GM12878 (cell line): ENCODE measurements around the gene CPNE6.

Source experiments
- BCL3 ChIP-seq: IDR thresholded peaks from 2 replicates; pipeline ENCODE4 v1.6.1; 2011; ENCODE audit warnings: borderline replicate concordance, low read depth, mild to moderate bottlenecking, moderate library complexity, low read length; ENCODE audit not compliant: insufficient read depth, poor library complexity, severe bottlenecking
- BRCA1 ChIP-seq: IDR thresholded peaks from 2 replicates; pipeline ENCODE4 v1.6.1; 2011; ENCODE audit warnings: low read depth, low read length, improper control_type of control experiment
- CBX5 ChIP-seq: sonication (generic); IDR thresholded peaks from 2 replicates; pipeline ENCODE4 v1.6.1; 2016; ENCODE audit warnings: low read depth, moderate library complexity, mild to moderate bottlenecking, inconsistent platforms
- CTCF ChIP-seq, 3 experiments: IDR thresholded peaks in 2 of 3; conservative IDR thresholded peaks in 1 of 3; 2 replicates each; pipeline ENCODE4 v1.5.1; 2011; ENCODE audit warnings: low read depth in 3 of 3, low read length in 3 of 3, mild to moderate bottlenecking in 3 of 3, control low read depth in 2 of 3, moderate library complexity in 2 of 3, inconsistent platforms in 1 of 3, mixed read lengths in 1 of 3; ENCODE audit not compliant: control insufficient read depth in 2 of 3, insufficient read depth in 1 of 3; ENCODE audit errors: extremely low read depth in 1 of 3
- EZH2 ChIP-seq: IDR thresholded peaks from 2 replicates; pipeline ENCODE4 v1.6.1; 2012; ENCODE audit warnings: low read depth, mild to moderate bottlenecking, control low read depth, inconsistent platforms, low read length, borderline replicate concordance; ENCODE audit not compliant: control insufficient read depth
- JUNB ChIP-seq: IDR thresholded peaks from 2 replicates; pipeline ENCODE4 v1.6.1; 2016; ENCODE audit warnings: antibody characterized with exemption, mild to moderate bottlenecking
- MTA3 ChIP-seq: IDR thresholded peaks from 2 replicates; pipeline ENCODE4 v1.6.1; 2012; ENCODE audit warnings: low read length, inconsistent platforms, borderline replicate concordance
- NFYB ChIP-seq: IDR thresholded peaks from 2 replicates; pipeline ENCODE4 v1.6.1; 2011; ENCODE audit warnings: low read depth, mild to moderate bottlenecking, low read length, improper control_type of control experiment, moderate library complexity; ENCODE audit not compliant: insufficient read depth
- RAD21 ChIP-seq: IDR thresholded peaks from 2 replicates; pipeline ENCODE4 v1.6.1; 2011; ENCODE audit warnings: mild to moderate bottlenecking, low read depth, low read length, moderate library complexity; ENCODE audit not compliant: insufficient read depth
- REST ChIP-seq: IDR thresholded peaks from 2 replicates; pipeline ENCODE4 v1.6.1; 2012; ENCODE audit warnings: mild to moderate bottlenecking, low read depth, low read length
- SIX5 ChIP-seq: IDR thresholded peaks from 2 replicates; pipeline ENCODE4 v1.6.1; 2011; ENCODE audit warnings: mild to moderate bottlenecking, low read depth, low read length, moderate library complexity; ENCODE audit not compliant: severe bottlenecking
- SKIL ChIP-seq: fragments of 450-650 bp; IDR thresholded peaks from 2 replicates; pipeline ENCODE4 v1.6.1; 2017; ENCODE audit warnings: mild to moderate bottlenecking, low read depth, inconsistent platforms; ENCODE audit not compliant: poor library complexity, severe bottlenecking
- ZNF274 ChIP-seq: IDR thresholded peaks from one replicate; pipeline ENCODE4 v1.8.0; 2011; ENCODE audit not compliant: insufficient read length, insufficient read depth

- TF ChIP-seq EZH2: no peak
- no peak for TF ChIP-seq MTA3
- TF ChIP-seq SKIL: no peak
- no peak for TF ChIP-seq JUNB
- TF ChIP-seq BRCA1: no peak
- TF ChIP-seq RAD21: no peak
- no peak for TF ChIP-seq REST
- no peak for TF ChIP-seq SIX5
- TF ChIP-seq CBX5: no peak
- no peak for TF ChIP-seq CTCF (IDR thresholded peaks at IDR 0.05 in 2 of 3, conservative IDR thresholded peaks at IDR 0.05 in 1 of 3; ENCODE audit: control insufficient read depth in 2 of 3, extremely low read depth in 1 of 3, insufficient read depth in 1 of 3, low read depth in 3 of 3, low read length in 3 of 3)
- TF ChIP-seq NFYB: no peak
- TF ChIP-seq BCL3: no peak
- no peak for TF ChIP-seq ZNF274
Observed at GRCh38 chr14:24106672-24107271, 35.4 kb downstream of the CPNE6 start.
